Measurements from ENCODE around the gene CABCOCO1.

DNA sequence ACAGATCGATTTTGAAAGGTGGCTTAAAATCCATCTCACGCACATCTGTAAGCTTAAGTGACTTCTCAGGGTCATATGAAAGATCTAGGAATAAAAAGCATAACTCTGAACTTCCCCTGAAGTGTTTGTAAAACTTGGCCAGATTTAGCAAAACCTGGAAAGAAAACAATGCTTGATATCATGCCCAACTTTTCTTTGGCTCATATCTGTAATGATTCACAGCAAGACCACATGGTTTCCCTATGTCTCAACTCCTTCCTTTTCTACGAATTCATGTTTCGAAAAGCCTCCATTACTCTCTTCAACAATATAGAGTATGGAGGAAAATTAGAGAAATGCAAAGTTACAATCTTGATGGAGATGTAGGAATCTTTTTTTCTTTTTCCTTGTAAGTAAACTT lies 20.1 kb upstream of the CABCOCO1 start:
- no peak for TF ChIP-seq POLR2A (IDR thresholded peaks at IDR 0.05; ENCODE audit: low read depth, low read length)
- TF ChIP-seq, protein P1, sequence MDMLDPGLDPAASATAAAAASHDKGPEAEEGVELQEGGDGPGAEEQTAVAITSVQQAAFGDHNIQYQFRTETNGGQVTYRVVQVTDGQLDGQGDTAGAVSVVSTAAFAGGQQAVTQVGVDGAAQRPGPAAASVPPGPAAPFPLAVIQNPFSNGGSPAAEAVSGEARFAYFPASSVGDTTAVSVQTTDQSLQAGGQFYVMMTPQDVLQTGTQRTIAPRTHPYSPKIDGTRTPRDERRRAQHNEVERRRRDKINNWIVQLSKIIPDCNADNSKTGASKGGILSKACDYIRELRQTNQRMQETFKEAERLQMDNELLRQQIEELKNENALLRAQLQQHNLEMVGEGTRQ (IDR thresholded peaks at IDR 0.05; ENCODE audit: borderline replicate concordance, low read depth, low read length): no peak
